HG02885 (cell line): ENCODE results near the gene KCNJ4.

Experiments
- ATAC-seq: cut with Tn5 transposase; IDR thresholded peaks from one replicate; pipeline ENCODE4 v1.9.1; 2021; ENCODE audit warnings: mild to moderate bottlenecking; ENCODE audit not compliant: unreplicated experiment, poor library complexity

KCNJ4 gene

DNA sequence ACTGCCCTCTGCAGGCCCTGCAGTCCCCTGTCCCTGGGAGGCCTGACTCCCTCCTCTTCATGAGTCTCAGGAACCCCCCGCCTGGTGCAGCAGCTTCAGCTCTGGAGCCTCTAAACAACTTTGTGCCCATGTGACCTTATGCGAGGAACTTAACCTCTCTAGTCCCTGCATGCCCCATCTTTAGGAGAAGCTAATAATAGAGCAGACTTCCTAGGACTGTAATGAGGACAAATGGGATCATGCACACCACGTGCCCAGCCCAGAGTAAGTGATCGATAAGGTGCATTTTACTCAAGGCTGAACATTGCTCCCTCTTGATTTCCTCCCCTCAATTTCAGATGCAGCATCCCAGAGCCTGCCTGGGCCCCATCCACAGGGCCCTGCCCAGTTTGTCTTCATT is 19.0 kb downstream of the KCNJ4 start:
- ATAC-seq: no peak

- ATAC-seq: no peak
Observed at GRCh38 chr22:38435010-38435409, 20.0 kb downstream of the KCNJ4 start.

DNA sequence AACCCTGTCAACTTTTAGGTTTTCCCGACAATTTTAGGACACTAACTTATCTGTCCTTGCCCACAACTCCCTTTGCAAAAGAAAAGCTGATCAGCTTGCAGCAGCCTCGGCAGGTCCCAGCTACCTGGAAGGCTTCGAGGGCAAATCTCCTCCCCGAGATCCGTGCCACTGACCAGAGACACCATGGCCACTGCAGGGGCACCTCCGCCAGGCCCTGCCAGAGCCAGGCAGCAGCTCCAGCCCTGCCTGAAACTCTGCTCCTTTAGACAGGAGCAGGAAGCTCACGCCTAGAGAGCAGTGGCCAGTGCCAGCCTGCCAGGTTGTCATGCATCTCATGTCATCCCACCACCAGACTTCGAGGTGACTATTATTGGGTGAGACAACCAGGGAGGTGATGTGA is 21.1 kb downstream of the KCNJ4 start:
- ATAC-seq: no peak

GRCh38 chr22:38432264-38432663 is 22.7 kb downstream of the KCNJ4 start:
- ATAC-seq: no peak

DNA sequence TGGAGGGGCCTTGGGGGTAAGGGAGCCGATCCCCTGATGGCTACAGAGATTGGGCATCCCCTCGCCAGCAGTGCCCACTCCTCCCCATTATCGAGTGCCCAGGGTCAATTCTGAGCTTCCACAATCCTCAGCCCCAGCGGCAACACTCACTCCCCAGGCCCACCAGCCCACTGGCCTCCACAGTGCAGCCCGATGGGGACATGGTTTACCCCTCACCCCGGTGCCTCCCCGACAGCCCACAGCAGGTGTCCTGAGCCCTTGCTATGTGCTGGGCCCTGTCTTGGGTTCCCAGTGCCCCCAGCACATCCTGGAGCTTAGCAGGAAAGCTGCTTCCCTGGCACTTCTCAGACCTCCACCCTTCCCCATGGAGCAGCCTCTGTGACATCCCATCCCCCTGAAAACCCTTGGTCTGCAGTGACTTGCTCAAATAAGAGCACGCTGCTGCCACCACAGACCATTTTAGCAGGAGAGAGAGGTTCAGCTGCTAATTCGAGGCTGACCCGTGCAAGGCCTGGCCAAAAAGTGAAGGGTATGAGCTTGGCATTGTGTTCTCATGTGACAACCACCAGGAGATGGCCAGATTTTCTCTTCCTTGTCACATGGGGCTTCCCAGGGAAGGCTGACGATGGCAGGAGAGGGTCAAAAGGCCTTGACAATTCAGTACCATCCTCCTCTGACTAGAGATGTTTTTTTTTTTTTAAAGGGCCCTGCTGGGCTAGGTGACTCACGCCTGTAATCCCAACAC is 23.6 kb downstream of the KCNJ4 start:
- ATAC-seq: no peak

GRCh38 chr22:38429499-38430068 is 25.4 kb downstream of the KCNJ4 start:
- no peak for ATAC-seq

- ATAC-seq: no peak
Observed at GRCh38 chr22:38428714-38429113, 26.3 kb downstream of the KCNJ4 start.

GRCh38 chr22:38427940-38428339 is 27.1 kb downstream of the KCNJ4 start:
- no peak for ATAC-seq

DNA sequence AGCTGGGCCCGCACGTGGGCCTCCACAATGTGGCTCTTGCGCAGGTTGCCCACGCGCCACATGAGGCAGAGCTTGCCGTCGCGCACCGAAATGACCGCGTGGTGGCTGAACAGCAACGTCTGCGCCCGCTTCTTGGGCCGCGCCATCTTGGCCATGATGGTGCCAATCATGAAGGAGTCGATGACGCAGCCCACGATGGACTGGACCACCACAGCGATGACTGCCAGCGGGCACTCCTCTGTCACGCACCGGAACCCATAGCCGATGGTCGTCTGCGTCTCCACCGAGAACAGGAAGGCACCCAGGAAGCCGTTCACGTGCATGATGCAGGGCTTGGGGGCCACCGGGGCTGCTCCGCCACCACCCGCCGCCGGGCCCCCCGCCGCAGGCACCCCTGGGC is 27.5 kb downstream of the KCNJ4 start:
- no peak for ATAC-seq

DNA sequence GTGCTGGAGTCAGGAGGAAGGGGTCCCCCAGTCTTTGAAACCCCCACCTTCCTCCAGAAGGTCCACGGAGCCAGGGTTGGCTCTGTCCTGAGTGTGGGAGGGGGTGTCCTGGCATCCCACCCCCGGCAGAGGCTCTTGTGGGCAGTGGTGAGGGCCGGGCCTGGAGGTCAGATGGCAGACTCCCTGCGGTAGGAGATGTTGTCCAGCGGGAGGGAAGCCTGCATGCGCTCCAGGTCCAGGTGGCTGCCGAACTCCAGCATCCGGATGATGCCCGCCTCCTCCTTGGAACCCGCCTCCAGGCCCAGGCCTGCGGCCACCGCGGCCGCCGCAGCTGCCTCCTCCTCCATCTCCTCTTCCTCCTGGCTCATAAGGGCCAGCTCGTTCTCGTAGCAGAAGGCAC is 28.4 kb downstream of the KCNJ4 start:
- no peak for ATAC-seq

GRCh38 chr22:38424525-38425080 is 30.4 kb downstream of the KCNJ4 start:
- no peak for ATAC-seq

GRCh38 chr22:38423512-38424503 is 31.2 kb downstream of the KCNJ4 start:
- no peak for ATAC-seq

DNA sequence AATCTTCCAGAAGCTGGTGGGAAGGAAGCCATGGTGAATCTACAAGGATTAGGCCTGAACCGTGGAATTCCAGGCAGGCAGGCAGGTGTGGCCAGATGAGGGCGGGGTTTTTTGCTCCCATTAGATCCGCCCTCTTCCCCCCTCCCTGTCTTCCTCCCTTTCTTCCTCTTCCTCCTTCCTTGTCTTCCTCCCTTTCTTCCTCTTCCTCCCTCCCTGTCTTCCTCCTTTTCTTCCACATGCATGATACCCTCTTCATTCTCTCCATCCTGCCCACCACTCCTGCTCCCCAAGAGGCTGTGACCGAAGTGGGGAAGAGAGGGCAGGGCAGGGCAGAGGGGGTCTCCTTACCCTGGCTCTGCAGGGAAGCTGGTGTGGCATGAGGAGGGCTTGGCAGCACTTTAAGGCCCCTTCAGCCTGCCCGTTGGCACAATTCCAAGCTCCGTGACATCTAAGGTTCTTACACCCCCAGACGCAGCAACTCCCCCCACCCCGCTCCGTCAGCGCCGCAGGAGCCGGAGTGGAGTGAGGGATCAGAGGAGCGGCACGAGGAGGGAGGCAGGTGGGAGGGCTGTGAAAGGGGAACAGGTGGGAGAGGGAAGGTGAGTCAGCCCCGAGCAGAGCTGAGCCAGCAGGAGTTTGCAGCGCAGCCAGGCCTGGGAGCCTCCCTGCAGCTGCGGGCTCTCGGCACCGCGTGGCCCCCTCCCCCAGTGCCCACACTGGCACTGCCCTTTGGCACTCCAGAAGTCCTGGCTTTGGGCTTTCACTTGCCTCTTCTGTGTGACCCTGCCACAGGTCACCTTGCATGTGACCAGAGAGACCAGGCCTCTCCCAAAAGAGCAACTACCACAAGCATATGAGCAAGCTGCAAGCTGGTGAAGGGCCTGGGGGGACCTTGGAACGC is 32.1 kb downstream of the KCNJ4 start:
- no peak for ATAC-seq

DNA sequence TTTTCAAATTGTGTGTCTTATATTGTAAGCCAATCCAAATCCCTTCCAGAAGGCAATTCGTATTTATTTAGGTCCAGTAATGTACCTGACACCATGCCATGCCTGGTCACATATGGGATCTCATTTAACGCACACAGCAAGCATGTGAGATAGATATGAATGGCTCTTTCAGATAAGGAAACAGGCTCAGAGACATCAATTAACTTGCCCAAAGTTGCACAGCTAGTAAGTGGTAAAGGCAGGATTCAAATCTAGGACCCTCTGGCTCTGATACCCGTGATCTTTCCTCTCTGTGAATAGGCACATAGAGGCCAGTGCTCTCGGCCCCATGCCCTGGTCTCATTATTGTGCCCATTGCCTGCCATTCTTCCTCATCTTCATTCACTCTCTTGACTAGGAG is 34.3 kb downstream of the KCNJ4 start:
- no peak for ATAC-seq

- ATAC-seq: no peak
Observed at GRCh38 chr22:38419858-38420160, 35.2 kb downstream of the KCNJ4 start.

DNA sequence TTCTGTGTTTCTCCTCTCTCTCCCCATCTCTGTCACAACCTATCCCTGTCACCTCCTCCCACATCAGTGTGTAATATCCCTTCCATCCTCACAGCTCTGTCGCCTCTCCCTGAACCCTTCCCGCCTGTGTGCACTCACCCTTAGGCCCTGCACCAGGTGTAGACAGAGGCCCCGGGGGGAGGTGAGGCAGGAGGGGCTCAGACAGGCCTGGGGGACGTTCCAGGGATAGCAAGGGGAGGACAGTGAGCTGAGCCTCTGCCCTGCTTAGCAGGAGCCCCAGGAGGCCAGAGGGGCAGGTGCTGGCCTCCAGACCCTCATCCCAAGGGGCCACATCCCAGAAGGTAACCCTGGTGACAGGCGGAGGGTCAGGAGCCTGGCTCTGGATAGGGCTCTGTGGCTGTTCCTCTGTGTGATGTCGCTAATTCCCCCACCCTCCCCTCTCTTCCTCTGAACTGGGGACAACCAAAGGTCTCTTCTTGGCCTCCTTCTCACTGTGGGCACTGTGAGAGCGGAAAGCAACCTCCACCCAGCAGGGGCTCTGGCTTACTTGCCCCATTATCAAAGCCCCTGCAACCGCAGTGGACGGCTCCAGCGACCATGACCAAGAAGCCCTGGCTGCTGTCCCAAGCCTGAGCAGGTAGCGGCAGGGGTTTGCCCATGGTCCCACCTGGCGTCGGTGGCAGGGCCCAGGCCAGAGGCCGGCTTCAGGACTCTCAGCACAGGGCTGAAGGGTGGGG is 35.7 kb downstream of the KCNJ4 start:
- ATAC-seq: no peak

DNA sequence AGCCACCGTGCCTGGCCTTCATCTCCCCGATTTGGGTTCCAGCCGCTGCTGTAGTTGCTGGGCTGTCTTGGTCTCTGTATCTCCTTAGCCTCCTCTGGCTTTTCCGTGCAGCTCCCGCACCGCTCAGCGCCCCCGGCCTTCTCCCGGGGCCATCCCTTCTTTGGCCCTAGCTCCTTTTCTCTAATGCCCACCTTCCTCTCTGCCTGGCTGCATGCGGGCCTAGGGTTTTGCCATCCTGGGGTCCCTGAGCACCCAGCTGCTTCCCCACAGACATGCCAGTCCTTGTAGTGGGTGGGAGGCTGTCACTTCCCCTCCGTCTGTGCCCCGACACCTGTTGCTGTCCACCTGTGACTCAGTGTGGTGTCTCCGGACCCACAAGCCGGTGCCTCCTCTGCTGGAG is 36.4 kb downstream of the KCNJ4 start:
- ATAC-seq: no peak

GRCh38 chr22:38417252-38418060 is 37.5 kb downstream of the KCNJ4 start:
- no peak for ATAC-seq
